D341Med (cell line): ENCODE results near the gene TOM1.

Experiments
- DNase-seq: peaks from one replicate; pipeline ENCODE4 v3.0.0; 2012; ENCODE audit warnings: low spot score

TOM1 gene

DNA sequence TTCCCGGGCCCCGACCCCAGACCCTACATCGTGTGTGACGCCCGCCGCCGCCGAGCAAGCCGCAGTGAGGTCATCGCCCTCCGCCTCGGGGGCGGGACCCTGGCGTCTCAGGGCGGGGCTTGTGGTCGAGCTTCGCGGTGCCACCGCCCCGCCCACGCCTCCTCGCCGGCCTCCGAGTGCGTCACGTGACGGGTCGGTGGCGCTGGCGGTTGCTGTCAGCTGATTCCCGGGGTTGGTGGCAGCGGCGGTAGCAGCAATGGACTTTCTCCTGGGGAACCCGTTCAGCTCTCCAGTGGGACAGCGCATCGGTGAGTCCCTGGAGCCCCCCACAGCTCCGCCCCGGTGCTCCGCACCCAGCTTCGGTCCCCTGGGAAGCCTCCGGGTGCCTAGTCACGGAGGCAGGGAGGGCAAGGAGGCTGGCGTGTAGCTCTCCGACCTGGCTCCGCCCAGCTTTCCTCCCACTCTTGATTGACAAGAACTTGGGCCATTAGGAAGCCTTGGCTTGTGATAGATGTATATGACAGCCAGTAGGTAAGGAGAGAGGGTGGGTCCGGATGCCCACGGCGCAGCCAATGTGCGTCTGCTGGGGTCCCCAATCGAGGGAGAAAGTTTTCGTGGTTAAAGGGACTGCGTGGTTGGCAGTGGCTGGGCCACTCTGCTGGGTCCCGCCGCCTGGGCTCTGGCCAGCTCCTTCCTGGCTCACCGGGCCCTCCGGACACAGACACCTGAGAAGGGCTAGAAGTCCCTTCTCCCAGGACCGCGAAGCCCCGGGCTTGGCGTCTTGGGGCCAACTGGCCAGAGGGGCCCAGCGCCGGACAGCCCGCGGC, at the start of gene TOM1:
TSS of gene TOM1 (plus strand) at position 222 of the 827 bp plus-strand sequence. CDS start at position 257, 35 bp downstream.
- peak; percentile 99 for DNase-seq

DNA sequence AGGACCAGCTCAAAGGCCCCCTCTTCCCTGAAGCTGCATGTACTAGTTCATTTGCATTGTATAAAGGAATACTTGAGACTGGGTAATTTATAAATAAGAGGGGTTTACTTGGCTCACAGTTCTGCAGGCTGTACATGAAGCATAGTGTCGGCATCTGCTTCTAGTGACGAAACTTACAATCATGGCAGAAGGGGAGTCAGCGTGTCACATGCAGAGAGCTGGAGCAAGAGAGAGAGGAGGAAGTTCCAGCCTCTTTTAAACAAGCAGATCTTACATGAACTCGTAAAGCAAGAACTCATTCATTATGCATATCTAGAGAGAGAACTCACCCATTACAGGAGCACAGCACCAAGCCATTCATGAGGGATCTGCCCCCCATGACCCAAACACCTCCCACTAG, 49.5 kb upstream of the TOM1 start:
- DNase-seq, result no peak

DNA sequence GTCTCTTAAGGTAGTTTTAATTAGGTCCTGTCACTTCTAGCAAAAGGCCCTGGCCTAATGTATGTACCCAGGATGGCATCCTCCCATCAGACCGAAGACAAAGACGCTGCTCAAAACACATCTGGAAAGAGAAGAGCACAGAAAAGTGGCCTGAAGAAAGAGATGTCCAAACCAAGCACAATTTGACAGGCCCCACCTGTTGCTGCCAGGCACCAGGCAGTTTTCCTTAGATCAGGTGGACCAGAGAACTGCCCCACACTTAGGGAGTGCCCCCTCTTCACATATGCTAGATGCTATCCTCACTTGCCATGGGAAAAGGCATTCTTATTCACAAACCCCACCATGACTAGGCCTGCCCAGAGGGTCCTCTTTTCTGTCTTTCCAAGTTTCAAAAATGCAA, 45.7 kb upstream of the TOM1 start:
- DNase-seq, result no peak

DNA sequence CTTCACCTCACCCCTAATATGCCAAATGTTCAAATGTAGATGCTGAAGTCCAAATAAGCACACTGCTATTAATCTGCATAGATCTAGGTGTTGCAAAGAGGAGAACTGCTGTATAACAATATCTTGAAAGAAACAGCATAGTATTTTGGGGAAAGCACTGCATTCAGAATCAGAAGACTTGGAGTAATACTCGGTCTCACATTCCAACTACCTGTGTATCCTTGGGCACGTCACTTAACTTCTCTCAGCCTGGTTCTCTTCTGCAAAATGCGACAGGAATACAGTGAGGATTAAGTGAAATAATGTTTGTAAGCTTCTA, 42.7 kb upstream of the TOM1 start:
- no peak for DNase-seq

DNA sequence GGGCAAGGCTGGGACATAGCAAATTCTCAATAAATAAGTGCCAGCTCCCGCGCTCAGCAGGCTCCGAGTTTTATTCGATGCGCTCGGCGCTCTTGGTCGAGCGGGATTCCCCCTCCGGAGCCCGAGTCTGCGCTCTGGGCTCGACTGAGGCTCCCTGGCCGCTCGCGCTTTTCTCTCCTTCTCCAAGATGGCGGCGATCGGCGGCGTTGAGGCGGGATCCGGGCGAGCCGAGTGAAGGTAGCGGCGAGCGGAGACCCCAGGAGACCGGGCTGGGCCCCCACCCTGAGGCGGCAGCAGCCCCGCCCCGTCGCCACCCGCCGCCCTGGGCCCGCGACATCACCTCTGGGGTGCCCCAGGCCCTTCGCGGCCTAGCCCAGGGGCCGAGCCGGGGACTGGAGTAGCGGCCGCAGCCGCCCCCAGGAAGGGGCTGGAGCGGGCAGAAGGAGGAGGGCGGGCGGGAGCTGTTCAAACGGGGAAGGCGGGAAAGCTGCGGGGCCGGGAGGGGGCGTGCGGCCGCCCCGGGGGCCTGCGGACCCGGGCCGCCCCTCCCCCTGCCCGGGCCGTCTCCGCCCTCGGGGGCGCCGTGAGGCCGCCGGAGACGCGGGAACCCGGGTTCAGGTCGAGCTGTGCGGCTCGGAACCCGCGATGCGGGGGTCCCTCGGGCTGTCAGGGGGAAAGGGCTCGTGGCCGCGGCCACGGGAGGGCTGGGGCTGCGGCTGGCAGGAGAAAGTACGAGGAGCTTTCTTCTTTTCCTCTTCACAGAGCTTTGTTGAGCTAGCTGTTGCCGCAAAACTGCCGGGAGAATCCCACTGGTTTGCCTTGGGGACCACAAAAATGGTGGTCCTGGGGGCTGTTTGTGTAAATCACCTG, 42.1 kb upstream of the TOM1 start, which contains the start of gene HMGXB4:
TSS of gene HMGXB4 (plus strand) at position 173 of the 870 bp plus-strand sequence. CDS start 4,898 bp downstream, outside the sequence.
- peak; percentile 94 for DNase-seq

DNA sequence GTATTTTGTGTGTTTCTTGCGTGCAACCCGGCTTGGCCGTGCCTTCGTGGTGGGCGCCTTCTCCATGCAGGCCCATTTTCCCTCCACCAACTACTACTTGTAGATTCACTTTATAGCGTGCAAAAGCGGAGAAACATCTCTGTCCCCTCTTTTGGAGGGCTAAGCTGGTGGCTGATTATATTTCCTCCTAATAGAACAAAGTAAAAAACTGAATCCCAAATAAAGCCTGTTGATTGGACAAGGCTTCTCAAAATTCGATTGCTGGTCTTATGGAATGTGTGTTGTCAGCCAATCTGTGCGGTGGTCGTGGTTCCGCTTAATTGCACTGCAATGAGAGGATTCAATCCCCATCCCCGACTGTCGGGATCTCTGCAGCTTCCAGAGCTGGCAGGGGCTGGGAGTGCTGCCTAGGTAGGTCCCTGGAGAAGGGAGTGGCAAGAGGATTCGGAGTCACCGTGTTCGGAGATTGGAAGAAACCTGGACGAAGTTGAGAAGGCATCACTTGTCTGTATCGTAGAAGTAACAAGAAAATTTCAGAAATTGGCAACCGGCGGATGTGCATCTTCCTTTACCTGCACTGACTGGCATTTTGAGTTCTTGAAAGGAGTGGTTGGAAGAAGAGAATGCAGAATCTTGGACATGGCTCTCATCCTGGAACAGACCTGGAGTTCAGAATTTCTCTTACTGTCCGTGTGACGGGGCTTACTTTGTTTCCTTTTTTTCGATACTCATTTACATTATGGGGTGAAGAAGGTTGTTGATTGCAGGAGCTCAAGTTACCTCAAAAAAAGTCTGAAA, 41.3 kb upstream of the TOM1 start:
- DNase-seq, result peak; percentile 54

DNA sequence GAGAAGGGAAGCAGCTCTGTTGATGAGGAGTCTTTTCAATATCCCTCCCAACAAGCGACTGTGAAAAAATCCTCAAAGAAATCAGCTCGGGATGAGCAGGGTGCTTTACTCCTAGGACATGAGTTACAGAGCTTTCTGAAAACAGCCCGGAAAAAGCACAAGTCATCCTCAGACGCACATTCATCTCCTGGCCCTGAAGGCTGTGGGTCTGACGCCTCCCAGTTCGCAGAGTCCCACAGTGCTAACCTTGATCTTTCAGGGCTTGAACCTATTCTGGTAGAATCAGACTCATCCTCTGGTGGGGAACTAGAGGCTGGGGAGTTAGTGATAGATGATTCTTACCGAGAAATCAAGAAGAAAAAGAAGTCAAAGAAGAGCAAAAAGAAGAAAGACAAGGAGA, 34.7 kb upstream of the TOM1 start:
- DNase-seq, result no peak

DNA sequence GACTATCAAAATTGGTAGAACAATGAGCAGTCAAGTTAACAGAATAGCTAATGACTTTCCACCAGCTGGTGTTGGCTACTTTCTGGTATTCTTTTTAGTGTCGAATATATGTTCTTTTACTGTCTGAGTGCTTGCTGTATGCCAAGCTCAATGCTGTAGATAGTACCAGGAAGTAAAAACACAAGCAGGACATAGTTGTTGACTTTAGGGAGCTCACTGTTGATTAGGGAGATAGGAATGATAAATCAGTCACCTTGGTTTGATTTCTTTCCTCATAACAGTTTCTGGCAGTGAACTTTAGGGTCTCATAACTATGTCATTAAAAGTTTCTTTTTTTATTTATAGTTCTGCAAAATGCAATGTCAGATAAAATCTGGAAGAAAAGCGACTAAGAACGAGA, 33.4 kb upstream of the TOM1 start:
- DNase-seq, result no peak

DNA sequence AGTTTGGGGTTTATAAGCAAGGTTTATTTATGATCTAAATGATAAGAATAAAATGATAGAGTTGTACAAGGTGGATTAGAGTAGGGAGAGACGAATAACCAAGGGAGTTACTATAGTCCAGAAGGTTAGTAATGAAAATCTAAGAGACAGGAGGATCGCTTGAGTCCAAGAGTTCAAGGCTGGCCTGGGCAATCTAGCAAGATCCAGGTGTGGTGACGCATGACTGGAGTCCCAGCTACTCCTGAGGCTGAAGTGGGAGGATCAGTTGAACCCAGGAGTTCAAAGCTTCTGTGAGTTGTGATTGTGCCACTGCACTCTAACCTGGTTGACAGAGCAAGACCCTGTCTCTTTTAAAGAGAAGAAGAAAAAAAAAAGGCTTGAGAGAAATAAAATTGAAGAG, 30.1 kb upstream of the TOM1 start:
- DNase-seq, result no peak

DNA sequence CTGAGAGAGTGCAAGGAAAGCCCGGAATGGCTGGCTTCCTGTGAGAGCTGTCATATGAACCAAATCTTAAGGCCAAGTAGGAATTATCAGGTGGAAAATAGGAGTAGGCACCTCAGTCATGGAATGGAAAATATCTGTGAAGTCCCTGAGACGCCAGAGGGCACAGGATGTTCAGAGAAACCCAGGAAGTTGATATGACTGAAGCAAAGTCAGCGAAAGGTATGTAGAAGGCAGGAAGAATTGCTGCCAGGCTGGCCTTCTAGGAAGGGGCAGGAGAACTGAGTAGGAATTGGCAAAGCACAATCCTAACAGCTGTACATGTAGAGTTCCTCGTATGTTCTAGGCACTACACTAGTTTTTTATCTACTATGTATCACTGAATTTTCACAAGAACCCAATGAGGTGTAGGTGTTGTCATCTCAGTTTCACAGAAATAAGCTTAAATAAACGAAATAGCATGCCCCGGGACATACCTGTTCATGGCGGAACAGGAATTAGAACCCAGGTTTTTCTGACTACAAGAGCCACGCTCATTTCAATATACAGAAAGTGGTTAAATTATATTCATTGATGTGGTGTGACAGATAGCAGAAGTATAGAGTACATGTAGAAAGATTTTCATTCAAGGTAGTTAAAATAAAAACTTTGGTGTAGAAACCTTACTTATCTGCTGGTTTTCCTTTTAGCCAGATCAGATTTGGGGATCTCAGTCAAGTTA, 25.4 kb upstream of the TOM1 start:
- no peak for DNase-seq

DNA sequence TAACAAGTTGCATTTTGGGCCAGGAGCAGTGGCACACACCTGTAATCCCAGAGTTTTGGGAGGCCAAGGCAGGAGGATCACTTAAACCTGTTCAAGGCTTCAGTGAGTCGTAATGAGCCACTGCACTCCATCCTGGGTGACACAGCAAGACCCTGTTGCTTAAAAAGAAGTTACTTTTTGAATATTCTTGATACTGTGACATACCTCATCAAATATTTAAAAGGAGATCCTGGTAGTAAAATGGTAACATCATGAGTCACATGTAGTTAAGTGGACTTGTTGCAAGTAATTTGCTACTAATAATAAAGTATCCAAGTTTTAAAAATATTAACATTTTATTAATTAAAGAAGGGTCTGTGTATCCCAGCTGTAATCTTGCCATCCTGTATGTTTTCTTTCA, 24.1 kb upstream of the TOM1 start:
- no peak for DNase-seq

DNA sequence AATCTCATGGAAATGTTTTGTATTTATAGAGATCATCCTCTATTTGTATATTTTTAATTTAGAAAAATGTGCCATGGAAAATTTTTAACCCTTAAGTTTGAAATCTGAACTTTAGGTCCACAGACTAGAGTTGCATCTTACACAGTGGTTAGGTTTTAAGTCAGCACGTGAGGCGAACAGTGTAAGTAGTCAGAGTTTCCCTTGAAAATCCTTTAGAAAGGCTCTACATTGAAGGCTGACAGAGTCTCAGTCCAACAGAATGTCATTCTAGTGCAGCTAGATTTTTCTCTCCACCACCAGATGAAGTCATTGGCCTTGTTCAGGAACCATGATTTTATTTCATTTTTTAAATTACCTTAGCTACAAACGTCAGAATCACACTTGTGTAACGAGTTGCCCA, 23.7 kb upstream of the TOM1 start:
- DNase-seq, result no peak

DNA sequence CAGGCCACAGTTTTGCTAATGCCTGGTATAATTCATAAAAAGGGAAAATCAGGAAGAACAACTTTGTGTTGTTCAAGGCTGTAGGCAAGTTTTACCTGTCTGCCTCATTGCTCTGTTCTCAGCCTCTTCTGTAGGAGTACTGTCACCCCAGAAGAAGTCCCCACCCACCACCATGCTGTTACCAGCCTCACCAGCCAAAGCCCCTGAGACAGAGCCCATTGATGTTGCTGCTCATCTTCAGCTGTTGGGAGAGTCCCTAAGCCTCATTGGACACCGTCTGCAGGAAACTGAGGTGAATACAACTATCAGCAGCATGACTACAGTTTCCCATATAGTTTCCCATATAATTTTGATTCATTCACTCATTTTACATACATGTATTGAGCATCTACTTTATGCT, 11.6 kb upstream of the TOM1 start:
- no peak for DNase-seq

DNA sequence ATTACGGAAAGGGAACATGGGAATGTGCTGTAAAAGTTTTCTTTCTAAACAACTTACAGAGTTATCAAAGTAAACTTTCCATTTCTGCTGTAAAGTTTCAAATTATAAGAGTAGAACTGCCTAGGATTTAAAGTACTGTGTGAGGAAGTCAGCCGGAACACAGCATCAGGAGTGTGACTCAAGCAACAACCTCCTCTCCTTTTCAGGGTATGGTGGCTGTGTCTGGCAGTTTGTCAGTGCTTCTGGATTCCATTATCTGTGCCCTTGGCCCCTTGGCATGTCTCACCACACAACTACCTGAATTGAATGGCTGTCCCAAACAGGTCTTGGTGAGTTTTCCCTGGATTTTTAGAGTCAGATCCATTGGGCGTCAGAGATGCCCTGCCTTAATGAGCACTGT, 6.9 kb upstream of the TOM1 start:
- no peak for DNase-seq

DNA sequence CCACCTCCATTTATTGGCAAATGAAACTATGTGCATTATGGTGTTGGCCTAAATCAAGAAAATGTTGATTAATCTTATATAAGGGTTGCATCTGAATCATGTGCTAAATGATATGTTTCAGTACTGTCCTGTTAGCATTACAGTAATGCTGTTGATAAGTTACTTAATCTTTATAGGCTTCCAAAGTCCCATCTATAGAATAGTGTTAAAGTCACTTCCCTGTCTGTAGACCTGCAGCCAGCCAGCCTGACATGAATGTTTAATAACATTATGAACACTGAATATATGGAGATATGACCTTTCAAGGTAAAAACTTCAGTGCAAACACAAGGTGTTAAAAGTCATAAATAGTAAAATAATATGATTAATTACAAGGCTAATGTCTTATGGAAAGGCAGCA, 3.6 kb upstream of the TOM1 start:
- no peak for DNase-seq

DNA sequence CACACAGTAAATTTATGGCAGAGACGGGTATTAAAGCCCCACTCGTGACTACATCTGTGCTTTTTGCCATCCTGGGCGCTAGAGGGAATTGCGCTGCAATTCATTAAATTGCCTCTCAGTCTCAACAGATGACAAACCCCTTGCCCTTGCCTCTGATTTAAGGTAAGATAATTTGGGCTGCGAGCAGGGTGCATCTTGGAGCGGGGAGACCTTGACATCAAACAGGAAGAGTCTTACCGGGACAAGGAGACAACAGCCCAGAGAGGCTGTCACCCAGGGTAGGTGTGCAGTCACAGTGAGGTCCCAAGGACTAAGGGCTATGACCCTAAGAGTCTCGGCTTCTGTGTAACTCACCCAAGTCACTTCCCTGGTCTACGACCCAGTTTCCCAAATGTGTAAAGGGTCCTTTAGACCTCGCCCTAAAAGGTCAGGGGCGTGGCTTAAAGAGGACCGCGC, 449 bp upstream of the TOM1 start:
- peak; percentile 56 for DNase-seq

DNA sequence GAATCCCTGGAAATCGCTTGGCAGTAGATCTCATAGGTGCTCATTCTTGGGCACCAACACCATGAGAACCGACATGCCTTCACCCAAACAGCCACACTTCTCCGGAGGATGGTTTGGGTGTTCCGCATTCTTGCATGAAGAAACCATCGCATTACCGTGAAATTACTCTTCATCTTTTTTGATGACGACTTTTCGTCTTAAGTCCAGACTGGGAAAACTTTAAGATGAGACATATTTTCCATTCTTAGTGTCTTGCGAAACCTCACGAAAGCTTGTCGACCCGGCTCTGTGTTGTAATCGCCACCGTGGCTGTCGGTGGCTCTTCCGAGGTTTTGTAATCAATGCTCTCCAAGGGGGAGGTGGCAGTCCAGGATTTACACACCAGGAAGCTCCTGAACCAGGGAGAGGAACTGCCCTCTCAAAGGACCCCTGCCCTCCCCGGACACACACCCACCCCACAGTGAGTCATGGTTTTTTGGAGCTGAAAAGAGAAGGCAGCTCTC, 1.7 kb downstream of the TOM1 start:
- no peak for DNase-seq

DNA sequence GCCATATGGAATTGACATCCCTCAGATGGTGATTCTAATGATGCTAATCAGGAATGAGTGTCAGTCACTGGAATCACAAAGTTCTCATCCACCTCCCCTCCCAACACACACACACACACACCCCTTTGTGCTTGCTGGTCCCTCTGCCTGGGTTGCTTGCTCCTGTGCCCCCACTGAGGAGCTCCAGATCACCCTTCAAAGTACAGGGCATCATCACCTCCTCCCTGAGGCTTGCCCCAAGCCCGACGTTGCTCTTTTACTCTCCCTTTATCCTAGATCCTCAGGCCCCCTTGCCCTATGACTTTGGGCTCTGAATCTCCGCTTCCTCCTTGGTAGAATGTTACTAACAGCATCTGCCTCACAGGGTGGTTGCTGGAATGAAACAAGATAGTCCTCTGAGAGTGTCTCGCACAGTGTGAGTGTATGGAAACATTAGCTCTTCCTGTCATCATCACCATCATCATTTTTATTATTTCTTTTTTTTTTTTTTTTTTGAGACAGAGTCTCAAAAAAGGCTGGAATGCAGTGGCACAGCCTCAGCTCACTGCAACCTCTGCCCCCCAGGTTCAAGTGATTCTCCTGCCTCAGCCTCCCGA, 3.4 kb downstream of the TOM1 start:
- no peak for DNase-seq

DNA sequence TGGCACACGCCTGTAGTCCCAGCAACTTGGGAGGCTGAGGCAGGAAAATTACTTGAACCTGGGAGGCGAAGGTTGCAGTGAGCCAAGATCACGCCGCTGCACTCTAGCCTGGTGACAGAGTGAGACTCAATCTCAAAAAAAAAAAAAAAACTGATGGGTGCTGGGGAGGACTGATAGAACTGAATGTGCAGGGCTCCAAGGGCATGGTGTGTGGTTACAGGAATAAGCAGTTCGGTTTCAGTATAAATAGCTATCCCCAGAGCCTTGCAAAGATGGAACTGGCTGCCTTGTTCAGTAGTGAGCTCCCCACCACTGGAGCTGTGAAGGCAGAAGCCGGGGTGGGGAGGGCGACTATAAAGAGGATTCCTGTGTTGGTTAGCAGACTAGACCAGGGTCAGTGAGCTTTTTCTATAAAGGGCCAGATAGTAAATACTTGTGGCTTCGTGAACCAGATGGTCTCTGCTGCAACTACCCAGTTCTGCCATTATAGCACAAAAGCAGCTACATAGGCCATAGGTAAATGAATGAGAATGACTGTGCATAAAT, 5.9 kb downstream of the TOM1 start:
- no peak for DNase-seq

DNA sequence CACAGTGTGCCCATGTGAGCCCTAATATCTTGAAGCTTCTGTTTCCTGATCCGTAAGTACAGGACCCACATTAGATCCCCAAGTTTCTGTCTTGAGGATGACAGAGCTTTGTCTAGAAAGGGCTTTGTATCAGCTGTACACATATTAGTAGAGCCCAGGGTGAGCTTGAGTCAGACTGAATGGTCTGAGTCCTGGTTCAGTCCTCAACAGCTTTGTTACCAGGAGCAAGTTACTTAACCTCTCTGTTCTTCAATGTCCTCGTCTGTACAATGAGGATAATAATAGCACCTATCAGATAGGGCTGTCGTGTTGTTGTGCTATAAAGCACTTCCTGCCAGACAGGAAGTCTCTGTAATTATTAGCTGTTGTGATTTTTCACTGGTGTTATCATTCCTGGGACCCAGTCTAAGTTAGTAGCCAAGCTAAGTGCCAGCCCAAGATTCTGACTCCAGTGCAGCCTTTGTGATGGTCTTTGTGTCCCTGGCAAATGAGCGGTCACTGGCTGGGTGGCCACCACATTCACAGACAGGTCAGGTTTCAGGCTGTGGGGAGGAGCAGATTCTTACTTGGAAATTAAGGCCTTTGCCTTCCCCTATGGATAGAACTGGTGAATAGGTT, 6.8 kb downstream of the TOM1 start:
- no peak for DNase-seq
